Panc1 (cell line): Measurements from ENCODE around the gene NEK6. TPM values are rescaled to one million over a fixed set of nuclear protein-coding genes. Genes with fewer than 3 reads are reported as not detected.

Source experiments
- ATAC-seq: fragments of 200-7000 bp; cut with Tn5 transposase; 2 replicates; pipeline ENCODE4 v1.9.1; 2020; ENCODE audit warnings: mild to moderate bottlenecking, moderate library complexity
- BruUV-seq: library from RNA; stranded (reverse); fragments of 400-500 nt; replicated peaks from 2 replicates; lab custom pipeline; 2021; lab: Mats Ljungman, UMichigan
- CTCF ChIA-PET: fragments of 300-600 bp; sonication (Branson Sonifier 250); formaldehyde crosslinking; loops from one replicate; lab custom pipeline; 2022; ENCODE audit warnings: antibody characterized with exemption; lab: Charles Lee
- POLR2A ChIA-PET: fragments of 300-600 bp; sonication (Branson Sonifier 250); formaldehyde crosslinking; loops from one replicate; lab custom pipeline; 2022; ENCODE audit warnings: antibody characterized with exemption; lab: Charles Lee
- DNase-seq: peaks from one replicate; pipeline ENCODE4 v3.0.0-alpha.2; 2010; ENCODE audit warnings: low read depth, low spot score
- H3K27ac ChIP-seq: 2 replicates; pipeline ENCODE4 v1.5.1; 2011; ENCODE audit warnings: mild to moderate bottlenecking, low read length, inconsistent platforms
- H3K27me3 ChIP-seq: fragments of 200-500 bp; sonication (Bioruptor generic); 2 replicates; pipeline ENCODE4 v1.6.0; 2014; ENCODE audit warnings: low read length, inconsistent platforms; ENCODE audit not compliant: control insufficient read depth, insufficient read depth
- H3K36me3 ChIP-seq: fragments of 200-500 bp; sonication (Bioruptor generic); 2 replicates; pipeline ENCODE4 v1.5.1; 2014; ENCODE audit warnings: inconsistent platforms, mild to moderate bottlenecking, low read length, moderate library complexity; ENCODE audit not compliant: control insufficient read depth, insufficient read depth
- H3K4me1 ChIP-seq: 2 replicates; pipeline ENCODE4 v1.5.1; 2011; ENCODE audit warnings: inconsistent platforms, mild to moderate bottlenecking, low read length, moderate library complexity; ENCODE audit not compliant: control insufficient read depth, insufficient read depth
- H3K4me3 ChIP-seq, 2 experiments: 2 replicates each; pipeline ENCODE4 v1.5.1; 2011 to 2012; ENCODE audit warnings: low read depth in 2 of 2, low read length in 2 of 2, mild to moderate bottlenecking in 2 of 2, inconsistent platforms in 1 of 2, moderate library complexity in 1 of 2
- H3K9me3 ChIP-seq: fragments of 200-500 bp; sonication (Bioruptor generic); 2 replicates; pipeline ENCODE4 v1.5.1; 2014; ENCODE audit warnings: low read depth, mild to moderate bottlenecking, inconsistent platforms, low read length, moderate library complexity; ENCODE audit not compliant: control insufficient read depth, insufficient read depth
- POLR2AphosphoS5 ChIP-seq: IDR thresholded peaks from 2 replicates; pipeline ENCODE4 v1.6.1; 2012; ENCODE audit warnings: mild to moderate bottlenecking, low read depth, low read length, moderate library complexity
- SIN3A ChIP-seq: IDR thresholded peaks from 2 replicates; pipeline ENCODE4 v1.6.1; 2012; ENCODE audit warnings: low read depth, mild to moderate bottlenecking, low read length, moderate library complexity, borderline replicate concordance; ENCODE audit not compliant: insufficient read depth
- TCF7L2 ChIP-seq: IDR thresholded peaks from 2 replicates; pipeline ENCODE4 v1.6.1; 2011; ENCODE audit warnings: mild to moderate bottlenecking, low read depth, low read length, inconsistent platforms
- in situ Hi-C: cut with HindIII; loops from 2 replicates; pipeline ENCODE4 v1.10.0; 2016; ENCODE audit warnings: low sequenced_read_pairs, low pct_unique_long_range_greater_than_20kb
- intact Hi-C: fragments of 100-400 bp; cut with micrococcal nuclease; formaldehyde crosslinking; loops from one replicate; pipeline ENCODE4 v1.10.0; 2022; ENCODE audit not compliant: unreplicated experiment
- total RNA-seq: library from RNA; stranded (reverse); gene quantifications from one replicate; pipeline ENCODE4 v1.2.1, GENCODE V29; 2021; ENCODE audit not compliant: unreplicated experiment
- TF ChIP-seq, protein P1 (sequence below): fragments of 450-650 bp; IDR thresholded peaks from 2 replicates; pipeline ENCODE4 v1.5.1; 2017; ENCODE audit warnings: mild to moderate bottlenecking
- TF ChIP-seq, protein P2 (sequence below), 2 experiments: IDR thresholded peaks; 2 replicates each; pipeline ENCODE4 v1.6.1; 2011 to 2012; ENCODE audit warnings: low read depth in 2 of 2, control low read depth in 1 of 2, low read length in 1 of 2, mild to moderate bottlenecking in 1 of 2, moderate library complexity in 1 of 2; ENCODE audit not compliant: insufficient read depth in 1 of 2

Gene NEK6
- total RNA-seq, 1 experiment from 2014 or later, result 56.3 TPM

DNA sequence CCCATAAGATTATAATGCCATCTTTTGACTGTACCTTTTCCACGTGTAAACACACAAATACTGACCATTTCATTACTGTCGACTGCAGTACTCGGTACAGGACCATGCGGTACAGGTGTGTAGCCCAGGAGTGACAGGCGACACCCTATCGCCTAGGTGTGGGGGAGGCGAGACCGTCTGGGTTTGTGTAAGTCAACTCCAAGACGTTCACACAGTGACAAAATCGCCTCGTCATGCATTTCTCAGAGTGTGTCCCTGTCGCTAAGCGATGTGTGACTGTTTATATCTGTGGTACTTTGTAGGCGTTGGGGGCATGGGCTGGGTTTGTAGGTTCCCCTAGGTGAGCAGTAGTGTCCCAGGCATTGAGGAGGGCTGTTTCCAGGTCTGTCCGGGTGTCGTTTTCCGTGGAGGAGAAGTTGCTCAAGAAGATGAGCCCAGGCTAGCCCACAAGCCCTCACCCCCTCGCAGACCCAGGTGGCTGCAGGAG, 20.3 kb downstream of the NEK6 start:
- ChIA-PET POLR2A (no interaction called here), CTCF (no interaction called here)
- no peak for TF ChIP-seq POLR2AphosphoS5
- no peak for TF ChIP-seq SIN3A
- TF ChIP-seq, protein P1, sequence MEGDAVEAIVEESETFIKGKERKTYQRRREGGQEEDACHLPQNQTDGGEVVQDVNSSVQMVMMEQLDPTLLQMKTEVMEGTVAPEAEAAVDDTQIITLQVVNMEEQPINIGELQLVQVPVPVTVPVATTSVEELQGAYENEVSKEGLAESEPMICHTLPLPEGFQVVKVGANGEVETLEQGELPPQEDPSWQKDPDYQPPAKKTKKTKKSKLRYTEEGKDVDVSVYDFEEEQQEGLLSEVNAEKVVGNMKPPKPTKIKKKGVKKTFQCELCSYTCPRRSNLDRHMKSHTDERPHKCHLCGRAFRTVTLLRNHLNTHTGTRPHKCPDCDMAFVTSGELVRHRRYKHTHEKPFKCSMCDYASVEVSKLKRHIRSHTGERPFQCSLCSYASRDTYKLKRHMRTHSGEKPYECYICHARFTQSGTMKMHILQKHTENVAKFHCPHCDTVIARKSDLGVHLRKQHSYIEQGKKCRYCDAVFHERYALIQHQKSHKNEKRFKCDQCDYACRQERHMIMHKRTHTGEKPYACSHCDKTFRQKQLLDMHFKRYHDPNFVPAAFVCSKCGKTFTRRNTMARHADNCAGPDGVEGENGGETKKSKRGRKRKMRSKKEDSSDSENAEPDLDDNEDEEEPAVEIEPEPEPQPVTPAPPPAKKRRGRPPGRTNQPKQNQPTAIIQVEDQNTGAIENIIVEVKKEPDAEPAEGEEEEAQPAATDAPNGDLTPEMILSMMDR, result no peak
- TF ChIP-seq, protein P2, sequence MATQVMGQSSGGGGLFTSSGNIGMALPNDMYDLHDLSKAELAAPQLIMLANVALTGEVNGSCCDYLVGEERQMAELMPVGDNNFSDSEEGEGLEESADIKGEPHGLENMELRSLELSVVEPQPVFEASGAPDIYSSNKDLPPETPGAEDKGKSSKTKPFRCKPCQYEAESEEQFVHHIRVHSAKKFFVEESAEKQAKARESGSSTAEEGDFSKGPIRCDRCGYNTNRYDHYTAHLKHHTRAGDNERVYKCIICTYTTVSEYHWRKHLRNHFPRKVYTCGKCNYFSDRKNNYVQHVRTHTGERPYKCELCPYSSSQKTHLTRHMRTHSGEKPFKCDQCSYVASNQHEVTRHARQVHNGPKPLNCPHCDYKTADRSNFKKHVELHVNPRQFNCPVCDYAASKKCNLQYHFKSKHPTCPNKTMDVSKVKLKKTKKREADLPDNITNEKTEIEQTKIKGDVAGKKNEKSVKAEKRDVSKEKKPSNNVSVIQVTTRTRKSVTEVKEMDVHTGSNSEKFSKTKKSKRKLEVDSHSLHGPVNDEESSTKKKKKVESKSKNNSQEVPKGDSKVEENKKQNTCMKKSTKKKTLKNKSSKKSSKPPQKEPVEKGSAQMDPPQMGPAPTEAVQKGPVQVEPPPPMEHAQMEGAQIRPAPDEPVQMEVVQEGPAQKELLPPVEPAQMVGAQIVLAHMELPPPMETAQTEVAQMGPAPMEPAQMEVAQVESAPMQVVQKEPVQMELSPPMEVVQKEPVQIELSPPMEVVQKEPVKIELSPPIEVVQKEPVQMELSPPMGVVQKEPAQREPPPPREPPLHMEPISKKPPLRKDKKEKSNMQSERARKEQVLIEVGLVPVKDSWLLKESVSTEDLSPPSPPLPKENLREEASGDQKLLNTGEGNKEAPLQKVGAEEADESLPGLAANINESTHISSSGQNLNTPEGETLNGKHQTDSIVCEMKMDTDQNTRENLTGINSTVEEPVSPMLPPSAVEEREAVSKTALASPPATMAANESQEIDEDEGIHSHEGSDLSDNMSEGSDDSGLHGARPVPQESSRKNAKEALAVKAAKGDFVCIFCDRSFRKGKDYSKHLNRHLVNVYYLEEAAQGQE (IDR thresholded peaks at IDR 0.05; ENCODE audit: insufficient read depth in 1 of 2, low read depth in 2 of 2, low read length in 1 of 2), result no peak
- no peak for TF ChIP-seq TCF7L2
- H3K4me1 ChIP-seq, result peaks cover 56% of the 10 kb centered on the region
- no peaks in the 10 kb centered on the region for H3K27me3 ChIP-seq
- no peak overlapping the region for H3K4me3 ChIP-seq
- no peaks in the 10 kb centered on the region for H3K9me3 ChIP-seq
- ATAC-seq (no peak), DNase-seq (no peak)
- no peaks in the 10 kb centered on the region for H3K36me3 ChIP-seq
- in situ Hi-C loops, result no loop called here
- intact Hi-C loops, result no loop called here
- peak overlapping the region; percentile 94 for H3K27ac ChIP-seq
- no TSS peak for BruUV-seq

DNA sequence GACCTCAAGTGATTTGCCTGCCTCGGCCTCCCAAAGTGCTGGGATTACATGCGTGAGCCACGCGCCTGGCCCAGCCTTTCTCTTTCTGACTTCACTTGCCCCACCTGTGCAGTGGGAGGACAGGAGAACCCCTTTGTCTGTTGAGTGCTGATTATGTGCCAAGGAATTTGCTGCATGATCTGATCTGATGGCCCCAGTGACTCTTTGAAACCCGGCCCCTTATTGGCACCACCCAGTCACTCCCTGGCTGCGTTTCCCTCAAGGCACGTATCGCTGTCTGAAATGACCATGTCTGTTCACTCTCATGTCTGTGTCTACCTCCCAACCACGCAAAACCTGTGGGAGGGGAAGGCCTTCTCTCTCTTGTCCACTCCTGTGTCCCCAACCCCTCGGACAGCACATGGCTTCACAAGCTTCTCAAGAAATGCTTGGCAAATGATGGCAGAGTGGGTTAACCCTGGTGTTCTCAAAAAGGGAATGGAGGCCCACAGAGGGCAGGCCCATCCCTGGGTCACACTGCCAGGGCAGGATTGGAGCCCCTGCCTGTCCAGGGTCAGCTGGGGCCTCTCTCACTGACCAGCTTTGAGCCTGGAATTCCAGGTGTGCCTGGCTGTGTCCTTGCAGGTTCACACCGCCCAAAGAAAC, 21.9 kb downstream of the NEK6 start:
- TF ChIP-seq TCF7L2 (no peak), POLR2AphosphoS5 (no peak), SIN3A (no peak)
- TF ChIP-seq, protein P2 (IDR thresholded peaks at IDR 0.05; ENCODE audit: insufficient read depth in 1 of 2, low read depth in 2 of 2, low read length in 1 of 2), result no peak
- TF ChIP-seq, protein P1, result no peak
- no peak overlapping the region for H3K4me3 ChIP-seq
- peak overlapping the region; percentile 94 for H3K27ac ChIP-seq
- ATAC-seq, result no peak
- no peaks in the 10 kb centered on the region for H3K9me3 ChIP-seq
- no peak for DNase-seq
- CTCF ChIA-PET, result no interaction called here
- intact Hi-C loops, result no loop called here
- POLR2A ChIA-PET, result no interaction called here
- peaks cover 63% of the 10 kb centered on the region for H3K4me1 ChIP-seq
- H3K36me3 ChIP-seq, result no peaks in the 10 kb centered on the region
- H3K27me3 ChIP-seq, result no peaks in the 10 kb centered on the region
- in situ Hi-C loops, result no loop called here
- no TSS peak for BruUV-seq
